TTC549 (cell line): ENCODE measurements around the gene DZIP1L.
"Not testable (repeated sequence)": the region's sequence is repeated elsewhere in the genome, so short reads cannot be mapped to it uniquely, and the experiment has no call there.

Experiments used
- FAIRE-seq: peaks from 2 replicates; lab custom pipeline; 2012; peaks lifted over from hg19 to GRCh38; lab: Jason Lieb, UNC

The DZIP1L gene, protein sequence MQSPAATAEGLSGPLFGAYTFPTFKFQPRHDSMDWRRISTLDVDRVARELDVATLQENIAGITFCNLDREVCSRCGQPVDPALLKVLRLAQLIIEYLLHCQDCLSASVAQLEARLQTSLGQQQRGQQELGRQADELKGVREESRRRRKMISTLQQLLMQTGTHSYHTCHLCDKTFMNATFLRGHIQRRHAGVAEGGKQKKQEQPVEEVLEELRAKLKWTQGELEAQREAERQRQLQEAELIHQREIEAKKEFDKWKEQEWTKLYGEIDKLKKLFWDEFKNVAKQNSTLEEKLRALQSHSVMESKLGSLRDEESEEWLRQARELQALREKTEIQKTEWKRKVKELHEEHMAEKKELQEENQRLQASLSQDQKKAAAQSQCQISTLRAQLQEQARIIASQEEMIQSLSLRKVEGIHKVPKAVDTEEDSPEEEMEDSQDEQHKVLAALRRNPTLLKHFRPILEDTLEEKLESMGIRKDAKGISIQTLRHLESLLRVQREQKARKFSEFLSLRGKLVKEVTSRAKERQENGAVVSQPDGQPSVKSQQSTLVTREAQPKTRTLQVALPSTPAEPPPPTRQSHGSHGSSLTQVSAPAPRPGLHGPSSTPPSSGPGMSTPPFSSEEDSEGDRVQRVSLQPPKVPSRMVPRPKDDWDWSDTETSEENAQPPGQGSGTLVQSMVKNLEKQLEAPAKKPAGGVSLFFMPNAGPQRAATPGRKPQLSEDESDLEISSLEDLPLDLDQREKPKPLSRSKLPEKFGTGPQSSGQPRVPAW

DNA sequence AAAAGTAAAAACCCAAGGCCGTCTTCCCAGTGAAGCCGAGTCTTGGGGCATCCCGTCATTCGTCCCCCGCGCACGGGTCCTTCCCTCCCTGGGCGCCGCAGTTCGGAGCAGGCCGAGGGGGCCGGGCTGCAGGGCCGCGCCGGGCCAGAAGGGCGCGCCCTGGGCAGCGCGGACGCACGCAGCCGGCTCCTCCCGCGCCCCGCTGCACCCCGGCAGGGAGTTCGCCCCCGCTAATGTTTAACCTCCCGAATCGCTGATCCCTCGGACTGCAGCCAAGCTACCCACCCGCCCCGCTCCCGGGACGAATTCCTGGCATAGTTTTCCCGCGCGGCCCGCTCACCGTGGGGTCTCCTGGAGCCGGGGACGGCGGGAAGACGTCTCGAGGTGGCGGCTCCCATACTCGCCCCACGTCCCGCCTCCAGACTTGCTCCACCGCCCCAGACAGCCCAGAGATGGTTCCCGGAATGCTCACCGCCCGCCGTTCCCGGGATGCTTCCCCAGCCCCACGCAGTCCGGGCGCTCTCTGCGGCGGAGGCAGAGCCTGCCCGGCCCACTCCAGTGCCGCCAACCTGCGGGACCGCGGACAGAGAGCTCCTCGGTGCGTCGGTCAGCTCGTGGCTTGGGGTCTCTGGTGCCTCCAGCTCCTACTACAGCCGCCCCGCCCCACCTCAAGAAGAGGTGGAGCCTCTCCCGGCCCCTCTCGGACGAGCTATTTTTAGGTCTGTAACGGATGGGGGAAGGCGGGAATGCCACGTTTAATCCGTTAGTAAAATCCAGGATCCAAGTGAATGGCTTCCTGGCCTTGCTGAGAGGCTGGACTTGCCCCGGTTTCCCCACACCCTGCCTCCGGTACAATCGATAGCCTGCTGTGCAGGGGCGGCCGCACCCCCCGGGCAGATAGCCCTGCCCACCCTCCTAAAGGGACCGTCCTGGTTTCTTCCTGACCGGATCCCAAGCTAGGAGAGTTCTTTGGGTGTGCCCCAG is at the start of gene DZIP1L:
Gene DZIP1L (minus strand): TSS at position 621 of the 984 bp plus-strand sequence. CDS start 11,637 bp downstream, outside the sequence.
- FAIRE-seq: no peak

DNA sequence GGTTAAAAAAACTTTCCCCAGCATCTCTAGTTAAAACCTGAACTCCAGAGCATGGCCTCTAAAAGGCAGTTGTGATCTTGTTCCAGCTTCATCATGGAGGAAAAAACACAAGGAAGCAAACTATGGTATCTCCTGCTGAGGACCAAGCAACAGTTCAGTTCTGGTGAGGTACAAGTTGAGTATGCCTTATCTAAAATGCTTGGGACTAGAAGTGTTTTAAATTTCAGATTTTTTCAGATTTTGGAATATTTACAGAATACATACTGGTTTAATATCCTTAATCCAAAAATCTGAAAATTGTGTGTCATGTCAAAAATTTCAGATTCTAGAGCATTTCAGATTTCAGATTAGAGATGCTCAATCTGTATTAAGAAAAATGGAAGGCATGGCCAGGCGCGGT is 49.7 kb upstream of the DZIP1L start:
- FAIRE-seq: no peak

DNA sequence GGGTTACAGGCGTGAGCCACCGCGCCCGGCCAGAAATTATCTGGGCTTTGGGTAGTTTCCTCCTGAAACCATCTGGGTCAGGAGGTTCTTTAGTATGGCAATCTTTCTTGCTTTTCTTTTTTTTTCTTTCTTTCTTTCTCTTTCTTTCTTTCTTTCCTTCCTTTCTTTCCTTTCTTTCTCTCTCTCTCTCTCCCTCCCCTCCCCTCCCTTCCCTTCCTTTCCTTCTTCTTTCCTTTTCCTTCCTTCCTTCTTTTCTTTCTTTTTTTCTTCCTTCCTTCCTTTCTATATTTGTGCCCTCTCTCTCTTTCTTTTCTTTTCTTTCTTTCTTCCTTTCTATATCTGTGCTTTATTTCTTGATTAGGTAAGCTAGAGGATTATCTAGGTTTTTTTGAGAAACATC is 42.3 kb upstream of the DZIP1L start:
- FAIRE-seq: no peak

DNA sequence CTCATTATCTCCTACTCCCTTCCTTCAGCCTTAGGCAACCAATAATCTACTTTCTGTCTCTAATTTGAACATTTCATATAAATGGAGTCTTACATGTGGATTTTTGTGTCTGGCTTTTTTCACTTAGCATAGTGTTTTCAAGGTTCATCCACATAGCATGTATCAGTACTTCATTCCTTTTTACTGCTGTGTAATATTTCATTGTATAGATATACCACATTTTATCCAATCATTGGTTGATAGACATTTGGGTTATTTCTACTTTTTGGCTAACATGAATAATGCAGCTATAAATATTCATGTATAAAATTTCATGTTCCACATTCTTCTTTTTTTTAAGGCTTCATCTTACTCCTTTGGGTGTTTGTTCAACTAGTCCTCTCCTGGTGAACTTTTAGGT is 39.1 kb upstream of the DZIP1L start:
- FAIRE-seq: no peak

DNA sequence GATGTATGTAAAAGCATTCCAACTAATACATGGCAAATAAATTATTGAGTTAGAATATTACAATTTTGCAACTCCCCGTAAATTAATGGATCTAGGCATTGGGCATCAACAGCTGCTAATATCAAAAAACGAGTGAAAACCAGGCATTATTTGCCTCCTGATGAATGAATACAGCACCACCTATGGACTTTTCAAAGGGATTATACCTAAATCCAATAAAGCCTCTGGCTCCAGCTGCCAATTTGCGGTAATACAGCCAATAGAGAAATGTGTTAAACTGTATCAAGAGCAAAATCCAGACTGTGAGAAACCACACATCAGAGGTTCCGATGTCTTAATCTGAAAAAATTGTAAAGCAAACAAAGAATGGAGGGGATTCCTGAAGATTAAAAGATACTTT is 33.1 kb upstream of the DZIP1L start:
- no peak for FAIRE-seq

DNA sequence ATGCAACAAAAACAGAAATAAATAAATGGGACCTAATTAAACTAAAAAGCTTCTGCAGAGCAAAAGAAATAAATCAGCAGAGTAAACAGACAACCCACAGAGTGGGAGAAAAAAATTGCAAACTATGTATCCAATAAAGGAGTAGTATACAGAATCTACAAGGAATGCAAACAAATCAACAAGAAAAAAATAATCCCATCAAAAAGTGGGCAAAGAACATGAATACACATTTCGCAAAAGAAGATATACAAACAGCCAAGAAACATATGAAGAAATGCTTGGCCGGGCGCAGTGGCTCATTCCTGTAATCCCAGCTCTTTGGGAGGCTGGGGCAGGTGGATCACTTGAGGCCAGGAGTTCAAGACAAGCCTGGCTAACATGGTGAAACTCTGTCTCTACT is 26.8 kb upstream of the DZIP1L start:
- not testable (repeated sequence) for FAIRE-seq

DNA sequence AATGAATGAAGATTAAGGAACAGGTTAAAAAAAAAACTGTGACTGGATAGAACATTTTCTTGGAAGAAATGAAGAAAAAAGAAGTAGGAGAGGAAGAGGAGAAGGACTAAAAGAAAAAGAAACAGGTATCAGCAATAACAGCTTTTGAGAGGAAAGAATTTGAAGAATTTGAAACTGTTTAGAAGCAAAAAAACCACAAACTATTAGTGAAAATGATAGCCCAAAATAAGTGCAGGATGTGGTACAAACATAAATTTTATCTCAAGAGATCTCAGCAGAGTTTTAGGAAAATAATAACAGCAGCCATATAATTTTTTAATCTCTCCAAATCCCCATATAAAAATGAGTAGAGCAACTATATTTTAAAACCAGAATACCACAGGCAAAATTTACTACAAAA is 25.5 kb upstream of the DZIP1L start:
- no peak for FAIRE-seq

DNA sequence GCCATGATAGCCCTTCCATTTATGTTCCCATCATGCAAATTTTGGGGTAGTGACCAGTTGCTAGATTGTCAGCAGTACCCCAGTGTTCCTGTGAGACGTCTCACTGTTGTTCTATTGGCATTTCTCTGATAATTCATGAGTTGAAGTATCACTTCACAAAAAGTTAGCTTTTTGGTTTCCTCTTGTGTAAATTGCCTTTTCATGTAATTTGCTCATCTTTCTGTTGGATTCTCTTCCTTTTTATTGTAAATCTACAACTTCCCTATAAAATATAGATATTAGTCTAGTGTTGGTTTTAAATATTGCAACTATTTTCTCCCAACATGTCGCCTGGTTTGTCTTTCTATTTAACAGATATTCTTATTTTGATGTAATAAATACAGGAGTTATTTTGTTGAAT is 24.3 kb upstream of the DZIP1L start:
- FAIRE-seq: no peak

DNA sequence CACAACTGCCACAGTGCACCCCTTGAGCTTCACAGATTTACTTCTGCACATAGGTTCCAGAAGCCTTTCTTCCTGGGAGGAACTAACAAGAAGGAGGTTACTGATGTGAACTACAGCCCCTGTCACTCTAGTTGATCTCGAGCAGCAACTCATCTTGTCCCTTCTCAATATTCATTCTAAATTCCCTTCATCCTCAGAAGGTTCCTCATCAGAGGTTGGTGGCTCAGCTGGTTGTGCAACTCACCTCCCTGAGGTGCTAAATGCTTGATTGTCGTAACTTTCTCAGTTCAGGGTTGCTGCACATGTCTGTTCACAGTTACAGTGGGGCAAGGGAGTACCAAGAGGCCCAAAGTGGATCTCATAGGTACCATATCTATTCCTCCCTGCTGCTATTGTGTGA is 22.5 kb upstream of the DZIP1L start:
- no peak for FAIRE-seq

DNA sequence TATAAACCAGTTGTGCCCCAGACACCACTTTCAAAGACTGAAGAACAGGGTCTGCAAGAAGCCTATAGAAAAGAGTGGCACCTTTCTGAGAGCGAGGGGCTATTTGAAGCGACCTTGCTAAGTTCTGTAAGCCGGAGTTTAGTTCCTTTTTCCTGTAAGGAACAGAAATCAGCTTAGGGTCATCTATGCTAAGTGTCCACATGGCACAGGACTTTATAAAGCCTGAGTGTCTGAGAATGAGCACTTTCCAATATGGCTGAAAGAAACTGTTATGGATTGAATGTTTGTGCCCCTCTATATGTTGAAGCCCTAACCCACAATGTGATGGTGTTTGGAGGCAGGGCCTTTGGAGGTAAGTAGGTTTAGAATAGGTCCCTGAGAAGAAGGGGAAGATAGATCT is 20.8 kb upstream of the DZIP1L start:
- no peak for FAIRE-seq

DNA sequence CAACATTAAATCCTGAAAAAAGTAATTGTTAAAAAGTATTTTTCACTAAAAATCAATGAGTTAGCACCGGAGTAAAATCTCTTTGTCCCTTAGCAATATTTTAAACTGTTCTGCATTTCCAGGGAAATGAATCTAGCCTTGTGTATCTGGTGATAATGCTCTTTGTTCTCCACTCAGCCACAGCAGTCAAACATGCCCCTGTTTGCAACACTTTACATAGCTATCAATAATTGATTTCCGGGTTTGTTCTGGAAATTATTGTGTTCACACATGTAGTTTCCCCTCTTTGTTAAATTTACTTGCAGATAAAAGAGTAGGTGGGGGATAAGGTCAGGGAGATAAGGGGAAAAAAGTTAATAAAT is 20.4 kb upstream of the DZIP1L start:
- no peak for FAIRE-seq

DNA sequence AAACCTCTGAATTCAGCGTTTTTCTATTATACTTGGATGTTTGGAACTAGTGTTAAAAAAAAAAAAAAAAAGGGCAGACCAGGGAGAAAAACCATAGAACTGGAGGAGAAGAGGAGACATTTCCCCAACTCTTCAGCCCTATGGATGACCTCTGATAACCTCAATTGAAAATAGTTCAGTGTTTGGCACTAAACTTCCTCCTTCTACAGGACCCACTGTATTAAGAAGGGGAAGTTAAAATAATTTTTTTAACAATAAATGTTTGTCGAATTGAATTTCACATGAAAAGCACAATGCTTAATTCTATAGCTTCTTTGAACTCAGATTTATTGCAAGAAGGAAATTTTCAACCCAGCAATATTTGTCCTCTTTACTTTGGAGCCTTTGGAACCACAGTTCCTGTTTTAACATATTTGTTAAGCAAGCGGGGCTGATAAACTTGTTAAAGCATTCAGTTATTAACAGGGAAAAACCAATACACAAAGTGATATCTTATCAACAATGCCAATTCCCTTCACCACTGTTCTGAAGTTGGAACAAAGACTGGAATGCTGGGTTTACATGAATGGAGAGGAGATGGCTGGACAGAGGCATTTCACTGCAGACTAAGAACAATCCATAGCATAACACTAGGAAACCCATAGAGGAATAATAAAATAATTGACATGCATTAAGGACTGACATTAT is 19.9 kb upstream of the DZIP1L start:
- no peak for FAIRE-seq

DNA sequence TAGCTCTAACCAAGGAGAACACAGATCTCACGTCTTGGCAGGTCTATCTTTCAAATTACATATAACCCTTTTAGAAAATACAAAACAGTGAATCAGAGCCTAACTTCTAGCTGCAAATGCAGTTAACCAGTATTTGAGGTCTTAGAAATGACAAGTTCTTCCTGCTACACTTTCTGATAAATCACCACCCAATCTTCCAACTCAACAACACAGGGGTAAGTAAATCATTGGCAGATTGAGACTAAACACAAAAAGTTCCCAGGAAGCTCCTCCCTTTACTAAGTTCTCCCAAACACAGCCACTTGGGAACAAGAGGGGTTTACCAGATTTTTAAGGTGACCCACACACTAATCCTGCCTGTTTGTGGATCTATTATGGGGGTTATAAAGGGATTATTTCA is 16.8 kb upstream of the DZIP1L start, which contains the start of gene A4GNT:
Gene A4GNT (minus strand): TSS at position 152 of the 400 bp plus-strand sequence. CDS start 1,134 bp downstream, outside the sequence.
- FAIRE-seq: no peak

DNA sequence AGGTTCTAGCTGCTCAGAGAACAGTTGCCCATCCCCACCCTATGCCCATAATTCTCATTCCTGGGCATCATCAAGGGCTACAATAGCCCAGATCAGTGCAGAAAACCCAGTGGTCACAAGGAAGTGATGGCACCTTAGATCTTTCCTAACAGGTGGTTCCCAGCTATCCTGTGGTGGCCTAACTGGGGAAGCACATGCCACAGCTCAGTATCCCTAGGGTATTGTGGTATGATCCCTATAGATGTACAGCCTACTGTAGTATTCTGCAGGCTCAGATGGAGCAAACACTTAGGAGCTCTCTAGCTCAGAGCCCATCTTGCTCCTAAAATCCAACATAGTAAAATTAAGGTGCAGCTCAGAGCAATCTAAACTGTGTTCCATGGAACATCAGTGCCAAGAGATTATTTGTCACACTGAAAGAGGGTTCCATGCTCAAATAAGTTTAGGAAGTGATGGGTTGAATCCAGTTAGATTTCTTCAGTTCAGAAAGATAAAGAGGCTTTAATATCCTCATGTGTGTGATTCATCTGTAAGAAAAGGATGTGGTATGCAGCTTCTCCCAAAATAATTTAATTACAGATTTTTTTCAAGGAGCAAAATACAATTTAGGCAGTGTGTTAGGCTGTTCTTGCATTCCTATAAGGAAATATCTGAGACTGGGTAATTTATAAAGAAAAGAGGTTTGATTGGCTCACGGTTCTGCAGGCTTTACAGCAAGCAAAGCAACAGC is 12.4 kb upstream of the DZIP1L start:
- FAIRE-seq: no peak

DNA sequence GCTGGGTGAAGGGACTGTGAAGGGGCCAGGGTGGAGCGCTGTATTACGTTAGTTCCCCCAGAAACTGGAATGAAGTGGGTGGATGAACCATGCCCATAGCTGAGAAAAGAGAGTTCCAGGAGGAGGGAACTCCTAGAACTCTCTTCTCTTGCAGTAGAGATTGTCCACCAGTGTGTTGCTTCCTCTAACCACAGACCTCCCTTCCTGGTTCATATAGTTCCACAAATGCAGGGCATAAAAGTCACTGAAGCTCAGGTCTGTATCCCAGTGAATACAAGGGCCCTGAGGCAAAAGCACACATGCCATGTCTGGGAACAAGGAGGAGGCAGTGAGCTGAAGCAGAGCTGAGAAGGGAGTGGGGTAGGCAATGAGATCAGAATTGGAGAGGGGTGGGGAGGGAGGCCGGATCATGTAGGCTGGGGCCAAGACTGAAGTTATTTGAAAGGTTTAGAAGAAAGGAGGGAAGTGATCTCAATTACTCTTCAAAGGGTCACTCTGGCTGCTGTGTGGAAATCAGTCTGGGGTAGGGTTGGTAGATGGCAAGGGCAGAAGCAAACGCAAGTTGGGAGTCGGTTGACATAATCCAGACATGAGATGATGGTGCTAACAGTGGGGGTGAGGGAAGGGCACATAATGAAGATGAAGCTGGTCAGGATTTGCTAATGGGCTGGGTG is 10.3 kb upstream of the DZIP1L start:
- no peak for FAIRE-seq

DNA sequence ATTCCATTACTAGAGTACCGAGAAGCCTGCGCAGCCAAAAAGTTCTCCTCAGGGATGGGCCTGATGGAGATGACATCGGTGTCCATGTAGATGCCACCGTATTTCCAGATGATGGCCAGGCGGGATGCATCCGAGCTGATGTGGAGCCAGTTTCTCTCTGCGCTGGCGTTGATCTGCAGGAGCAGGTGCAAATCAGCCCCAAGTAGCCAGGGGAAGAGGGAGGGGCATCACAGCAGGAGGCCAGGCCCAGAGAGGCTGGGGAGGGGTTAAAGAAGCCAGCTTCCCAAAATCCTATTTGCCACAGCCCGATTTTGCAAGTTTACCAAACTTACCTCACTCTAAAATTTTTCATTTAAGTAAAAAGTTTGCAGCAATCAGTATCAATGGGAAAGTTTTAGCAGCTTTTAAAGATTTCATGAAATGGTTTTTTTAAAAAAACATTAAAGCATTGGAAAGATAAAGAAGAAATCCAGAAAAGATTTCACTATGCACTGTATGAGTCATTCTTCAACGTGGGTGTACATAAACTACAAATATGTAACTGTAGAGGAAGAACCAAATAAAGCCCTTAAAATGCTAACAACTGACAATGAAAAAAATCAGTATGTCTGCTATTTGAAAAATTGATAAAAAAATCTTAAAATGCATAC is 9.4 kb upstream of the DZIP1L start:
- no peak for FAIRE-seq

DNA sequence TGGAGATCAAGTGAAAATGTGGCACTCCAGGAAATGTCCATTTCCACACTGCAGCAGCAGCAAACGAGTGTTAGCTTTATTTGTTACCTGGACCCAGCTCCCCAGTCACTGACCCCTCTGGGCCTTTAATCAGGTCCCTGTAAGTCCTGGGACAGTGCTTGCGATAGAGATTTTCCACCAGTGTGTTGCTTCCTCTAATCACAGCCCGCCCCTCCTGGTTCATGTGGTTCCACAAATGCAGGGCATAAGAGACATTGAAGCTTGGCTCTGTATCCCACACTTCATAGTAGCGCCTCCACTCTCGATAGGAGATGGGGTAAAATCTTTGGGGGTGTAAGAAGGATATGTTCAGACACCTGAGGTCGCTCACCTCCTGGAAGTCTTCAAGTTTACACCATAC is 8.8 kb upstream of the DZIP1L start:
- FAIRE-seq: no peak

DNA sequence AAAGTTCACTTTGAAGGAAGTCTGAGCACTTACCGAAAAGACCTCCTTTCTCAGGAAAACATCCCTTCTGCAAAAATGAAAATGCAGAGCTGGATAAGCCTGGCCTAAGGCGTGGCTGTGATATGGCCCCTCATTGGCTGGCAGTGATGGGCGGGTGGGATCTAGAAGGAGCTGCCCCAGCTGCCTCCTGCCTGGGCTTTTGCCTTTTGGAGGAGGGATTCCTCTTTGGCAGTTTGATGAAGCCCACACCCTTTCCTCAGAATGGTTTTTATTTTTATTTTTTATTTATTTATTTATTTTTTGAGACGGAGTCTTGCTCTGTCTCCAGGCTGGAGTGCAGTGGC is 4.0 kb upstream of the DZIP1L start:
- FAIRE-seq: no peak

DNA sequence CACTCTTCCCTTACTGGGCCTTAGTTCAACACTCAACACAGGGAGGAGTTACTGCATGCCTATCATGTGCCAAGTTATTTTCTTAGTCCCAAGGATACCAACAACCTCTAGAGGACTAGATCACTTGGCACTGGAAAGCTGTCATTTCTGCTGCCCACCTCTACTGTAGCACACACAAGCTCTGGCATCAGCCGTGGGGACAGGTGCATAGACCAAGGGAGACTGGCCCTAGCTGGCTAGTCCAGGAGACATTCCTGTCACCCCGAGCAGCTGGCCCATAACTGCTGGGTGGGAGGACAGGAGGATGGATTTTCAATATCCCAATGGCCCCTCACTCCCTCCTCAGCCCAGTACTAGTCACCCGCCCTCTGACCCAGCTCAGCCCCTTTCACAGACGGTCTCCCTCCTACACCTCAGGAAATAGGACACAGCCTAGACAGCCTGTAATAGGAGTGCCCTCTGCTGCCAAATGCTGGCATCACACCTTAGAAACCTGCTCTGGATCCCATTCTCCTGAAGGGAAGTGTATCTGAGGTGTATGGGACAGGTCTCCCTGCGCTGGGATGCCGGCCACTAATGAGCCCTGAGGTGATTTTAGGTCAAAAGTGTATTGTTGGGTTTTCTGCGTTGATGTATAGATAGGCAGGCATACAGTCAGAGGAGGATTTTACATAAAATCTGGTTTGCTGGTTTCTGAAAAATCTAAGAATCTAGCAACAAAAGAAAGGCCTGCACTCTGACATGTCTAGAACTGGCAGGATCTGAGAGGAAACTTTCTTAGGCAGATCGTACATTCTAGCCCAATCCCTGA is 3.4 kb upstream of the DZIP1L start:
- no peak for FAIRE-seq
